ENCODE data around the gene JTB.

GRCh38 chr1:153962088-153963029 lies 15.1 kb downstream of the JTB start:
- TF ChIP-seq TCF12 (IDR thresholded peaks at IDR 0.05) (no peak), CTCF (IDR thresholded peaks at IDR 0.05) (peak; percentile 10; the same call in 1 of the 2 replicates), ELF1 (IDR thresholded peaks at IDR 0.05) (no peak), REST (IDR thresholded peaks at IDR 0.05; ENCODE audit: low read depth, low read length) (no peak), EP300 (IDR thresholded peaks at IDR 0.05; ENCODE audit: borderline replicate concordance in 1 of 2, low read depth in 1 of 2, low read length in 1 of 2) (no peak), CHD2 (IDR thresholded peaks at IDR 0.05; ENCODE audit: low read length, partially characterized antibody) (no peak), MAX (IDR thresholded peaks at IDR 0.05; ENCODE audit: low read depth) (no peak), POLR2AphosphoS5 (IDR thresholded peaks at IDR 0.05; ENCODE audit: low read depth, low read length) (no peak), SMC3 (IDR thresholded peaks at IDR 0.05; ENCODE audit: low read depth, low read length) (no peak), USF2 (IDR thresholded peaks at IDR 0.05; ENCODE audit: borderline replicate concordance, low read depth, low read length) (no peak)
